Stomach (tissue), 4 donors: ENCODE data around the gene ANK2.

Experiments
- EP300 ChIP-seq: sonication (generic); formaldehyde crosslinking; IDR thresholded peaks from one replicate; pipeline ENCODE4 v1.6.1; 2017; ENCODE audit warnings: antibody characterized with exemption
- POLR2A ChIP-seq, 4 donors: fragments of 450-650 bp; IDR thresholded peaks; one replicate each; pipeline ENCODE4 v1.6.1; 2016; ENCODE audit warnings: antibody characterized with exemption in 4 of 4, control low read depth in 2 of 4, mild to moderate bottlenecking in 1 of 4, moderate library complexity in 1 of 4
- POLR2AphosphoS5 ChIP-seq, 3 donors: sonication (generic); formaldehyde crosslinking; IDR thresholded peaks; one replicate each; pipeline ENCODE4 v1.6.1; 2016; ENCODE audit warnings: antibody characterized with exemption in 3 of 3
- TF ChIP-seq, protein P1 (sequence below), 7 experiments: fragments of 450-650 bp in 4 of 7; fragments of 200-600 bp in 3 of 7; sonication (generic) in 3 of 7; IDR thresholded peaks; one replicate each; pipeline ENCODE4 v1.5.1; 2016 to 2019; ENCODE audit warnings: antibody characterized with exemption in 7 of 7, control low read depth in 2 of 7, mild to moderate bottlenecking in 1 of 7

DNA sequence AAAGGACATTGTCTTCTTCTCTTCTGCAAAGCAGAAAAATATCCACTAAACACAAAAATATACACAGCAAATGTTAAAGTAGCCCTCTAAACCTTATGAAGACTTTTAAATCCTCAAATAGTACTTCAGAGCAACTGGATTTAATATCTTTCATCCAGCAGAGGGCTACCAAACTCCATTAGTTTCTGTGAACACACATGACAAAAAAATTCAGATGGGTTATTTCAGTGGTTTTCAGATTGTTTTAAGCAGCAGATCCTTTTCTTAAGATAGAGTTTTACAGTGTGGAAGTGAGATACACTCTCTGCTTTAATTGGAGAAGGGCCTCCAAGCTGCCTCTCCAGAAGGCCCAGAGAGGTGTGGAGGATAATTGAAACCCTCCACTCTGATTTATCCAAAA, 56.7 kb downstream of the ANK2 start:
- TF ChIP-seq, protein P1, sequence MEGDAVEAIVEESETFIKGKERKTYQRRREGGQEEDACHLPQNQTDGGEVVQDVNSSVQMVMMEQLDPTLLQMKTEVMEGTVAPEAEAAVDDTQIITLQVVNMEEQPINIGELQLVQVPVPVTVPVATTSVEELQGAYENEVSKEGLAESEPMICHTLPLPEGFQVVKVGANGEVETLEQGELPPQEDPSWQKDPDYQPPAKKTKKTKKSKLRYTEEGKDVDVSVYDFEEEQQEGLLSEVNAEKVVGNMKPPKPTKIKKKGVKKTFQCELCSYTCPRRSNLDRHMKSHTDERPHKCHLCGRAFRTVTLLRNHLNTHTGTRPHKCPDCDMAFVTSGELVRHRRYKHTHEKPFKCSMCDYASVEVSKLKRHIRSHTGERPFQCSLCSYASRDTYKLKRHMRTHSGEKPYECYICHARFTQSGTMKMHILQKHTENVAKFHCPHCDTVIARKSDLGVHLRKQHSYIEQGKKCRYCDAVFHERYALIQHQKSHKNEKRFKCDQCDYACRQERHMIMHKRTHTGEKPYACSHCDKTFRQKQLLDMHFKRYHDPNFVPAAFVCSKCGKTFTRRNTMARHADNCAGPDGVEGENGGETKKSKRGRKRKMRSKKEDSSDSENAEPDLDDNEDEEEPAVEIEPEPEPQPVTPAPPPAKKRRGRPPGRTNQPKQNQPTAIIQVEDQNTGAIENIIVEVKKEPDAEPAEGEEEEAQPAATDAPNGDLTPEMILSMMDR (IDR thresholded peaks at IDR 0.05) = peak in 2 of 7 experiments; percentile 10 to 36
- TF ChIP-seq EP300 (no peak), POLR2A (IDR thresholded peaks at IDR 0.05) (no peak), POLR2AphosphoS5 (IDR thresholded peaks at IDR 0.05) (no peak)
